Central memory CD8-positive, alpha-beta T cell (primary cell): ENCODE data around the gene PTCRA.
"Not testable (repeated sequence)": the region's sequence is repeated elsewhere in the genome, so short reads cannot be mapped to it uniquely, and the experiment has no call there.

Experiments used
- ATAC-seq: fragments of 150-1000 bp; cut with Tn5 transposase; replicated peaks from 2 replicates; pipeline ENCODE4 v1.10.0; 2022; ENCODE audit warnings: mild to moderate bottlenecking, moderate FRiP score, moderate number of reproducible peaks; ENCODE audit not compliant: poor library complexity, severe bottlenecking; ENCODE audit errors: extremely low read depth
- DNase-seq, 2 donors: peaks; one replicate each; pipeline ENCODE4 v3.0.0; 2021; ENCODE audit warnings: low spot score in 2 of 2
- H3K27ac Mint-ChIP-seq: one replicate; pipeline ENCODE4 v1.8.0; 2022; ENCODE audit warnings: low read depth, mild to moderate bottlenecking, moderate library complexity, mixed read lengths
- H3K27me3 Mint-ChIP-seq: one replicate; pipeline ENCODE4 v1.8.0; 2022; ENCODE audit warnings: mixed read lengths
- H3K36me3 Mint-ChIP-seq: one replicate; pipeline ENCODE4 v1.8.0; 2022; ENCODE audit warnings: mild to moderate bottlenecking, moderate library complexity, mixed read lengths; ENCODE audit not compliant: insufficient read depth
- H3K4me1 Mint-ChIP-seq: one replicate; pipeline ENCODE4 v1.8.0; 2022; ENCODE audit warnings: mixed read lengths
- H3K4me3 Mint-ChIP-seq: one replicate; pipeline ENCODE4 v1.8.0; 2022; ENCODE audit warnings: mild to moderate bottlenecking, moderate library complexity, mixed read lengths
- H3K9me3 Mint-ChIP-seq: one replicate; pipeline ENCODE4 v1.8.0; 2022; ENCODE audit warnings: mixed read lengths

PTCRA gene

DNA sequence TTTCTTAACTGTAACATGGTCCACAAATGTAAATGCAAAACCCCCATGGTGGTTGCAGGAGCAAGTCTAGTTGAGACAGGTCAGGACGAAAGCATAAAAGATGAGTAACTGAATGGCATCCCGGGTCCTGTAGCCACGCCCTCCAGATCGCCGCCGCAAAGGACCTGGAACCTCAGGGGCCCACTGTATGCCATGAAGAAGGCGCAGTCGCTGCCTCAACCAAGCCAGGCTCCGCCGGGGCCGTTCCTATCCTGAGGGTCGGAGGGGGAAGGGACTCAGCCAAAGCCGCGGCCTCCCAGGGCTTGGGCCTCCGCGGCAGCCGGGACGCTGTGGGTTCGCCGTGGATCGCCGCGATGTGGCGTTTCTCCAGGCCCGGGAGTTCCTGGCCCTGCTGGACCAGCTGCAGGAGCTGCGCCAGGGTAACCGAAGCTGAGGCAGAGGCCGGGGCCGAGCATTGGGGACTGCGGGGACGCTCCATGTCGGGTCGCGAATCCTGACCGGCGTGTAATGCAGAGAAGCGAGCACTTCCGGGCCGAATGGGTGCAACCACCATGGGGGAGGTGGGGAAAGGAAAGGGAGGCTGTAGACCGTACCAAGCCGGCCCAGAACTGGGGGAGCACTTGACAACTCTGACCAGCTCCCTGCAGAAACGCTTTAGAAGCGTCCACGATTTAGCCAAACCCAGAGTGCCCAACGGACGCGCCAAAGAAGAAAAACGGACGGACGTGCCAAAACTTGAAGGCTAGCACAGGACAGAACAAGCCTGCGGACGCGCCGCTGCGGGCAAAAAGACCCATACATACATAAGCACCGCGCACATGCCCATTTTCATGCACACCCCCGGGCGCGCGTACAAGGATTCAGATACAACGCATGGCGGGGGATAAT lies 25.3 kb upstream of the PTCRA start:
- DNase-seq (peak; percentile 72 to 80), ATAC-seq (peak; percentile 97)
- H3K36me3 Mint-ChIP-seq = peaks cover 39% of the 10 kb centered on the region
- H3K27ac Mint-ChIP-seq = peak overlapping the region; percentile 85
- peak overlapping the region; percentile 92 for H3K4me3 Mint-ChIP-seq
- peaks cover 14% of the 10 kb centered on the region for H3K4me1 Mint-ChIP-seq
- no peaks in the 10 kb centered on the region for H3K9me3 Mint-ChIP-seq
- H3K27me3 Mint-ChIP-seq = no peaks in the 10 kb centered on the region

DNA sequence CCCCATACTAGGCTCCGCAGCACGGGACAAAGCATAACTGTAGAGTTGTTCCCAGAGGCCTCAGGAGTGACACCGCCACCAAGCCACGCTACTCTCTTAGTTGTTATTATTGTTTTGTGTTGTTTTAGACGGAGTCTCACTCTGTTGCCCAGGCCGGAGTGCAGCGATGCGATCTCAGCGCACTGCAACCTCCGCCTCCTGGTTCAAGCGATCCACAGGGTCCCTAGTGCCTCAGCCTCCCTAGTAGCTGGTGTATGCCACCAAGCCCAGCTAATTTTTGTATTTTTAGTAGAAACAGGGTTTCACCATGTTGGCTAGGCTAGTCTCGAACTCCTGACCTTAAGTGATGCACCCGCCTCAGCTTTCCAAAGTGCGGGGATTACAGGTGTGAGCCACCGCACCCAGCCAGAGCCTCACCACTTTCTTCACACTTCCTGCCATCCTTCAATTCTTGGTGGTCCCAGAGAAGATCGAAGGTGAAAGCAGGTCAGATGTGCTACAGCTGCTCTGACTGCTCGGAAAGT lies 24.6 kb upstream of the PTCRA start:
- Mint-ChIP-seq H3K9me3 (no peaks in the 10 kb centered on the region), H3K36me3 (peaks cover 32% of the 10 kb centered on the region), H3K27me3 (no peaks in the 10 kb centered on the region), H3K27ac (peak overlapping the region; percentile 85), H3K4me3 (peak overlapping the region; percentile 92), H3K4me1 (peaks cover 14% of the 10 kb centered on the region)
- DNase-seq = no peak
- ATAC-seq = no peak

DNA sequence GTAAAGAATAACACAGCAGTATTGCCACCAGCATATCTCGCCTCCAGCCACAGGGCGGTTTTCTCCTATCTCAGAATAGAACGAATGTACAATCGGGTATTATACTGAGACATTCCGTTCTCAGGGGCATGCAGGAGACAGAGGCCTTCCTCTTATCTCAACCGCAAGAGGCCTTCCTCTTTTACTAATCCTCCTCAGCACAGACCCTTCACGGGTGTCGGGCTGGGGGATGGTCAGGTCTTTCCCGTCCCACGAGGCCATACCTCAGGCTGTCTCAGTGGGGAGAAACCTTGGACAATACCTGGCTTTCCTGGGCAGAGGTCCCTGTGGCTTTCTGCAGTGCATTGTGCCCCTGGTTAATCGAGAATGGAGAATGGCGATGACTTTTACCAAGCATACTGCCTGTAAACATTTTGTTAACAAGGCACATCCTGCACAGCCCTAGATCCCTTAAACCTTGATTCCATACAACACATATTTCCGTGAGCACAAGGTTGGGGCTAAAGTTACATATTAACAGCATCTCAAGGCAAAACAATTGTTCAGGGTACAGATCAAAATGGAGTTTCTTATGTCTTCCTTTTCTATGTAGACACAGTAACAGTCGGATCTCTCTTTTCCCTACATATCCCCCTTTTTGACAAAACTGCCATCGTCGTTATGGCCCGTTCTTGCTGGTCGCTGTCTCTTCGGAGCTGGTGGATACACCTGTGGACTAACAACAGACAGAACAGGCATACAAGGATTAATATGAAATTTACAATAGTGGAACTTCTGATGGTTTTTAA lies 21.6 kb upstream of the PTCRA start:
- not testable (repeated sequence) for DNase-seq, H3K4me3 Mint-ChIP-seq, H3K27ac Mint-ChIP-seq, ATAC-seq, H3K27me3 Mint-ChIP-seq, H3K9me3 Mint-ChIP-seq
- H3K36me3 Mint-ChIP-seq = peaks cover 15% of the 10 kb centered on the region
- peaks cover 14% of the 10 kb centered on the region for H3K4me1 Mint-ChIP-seq

DNA sequence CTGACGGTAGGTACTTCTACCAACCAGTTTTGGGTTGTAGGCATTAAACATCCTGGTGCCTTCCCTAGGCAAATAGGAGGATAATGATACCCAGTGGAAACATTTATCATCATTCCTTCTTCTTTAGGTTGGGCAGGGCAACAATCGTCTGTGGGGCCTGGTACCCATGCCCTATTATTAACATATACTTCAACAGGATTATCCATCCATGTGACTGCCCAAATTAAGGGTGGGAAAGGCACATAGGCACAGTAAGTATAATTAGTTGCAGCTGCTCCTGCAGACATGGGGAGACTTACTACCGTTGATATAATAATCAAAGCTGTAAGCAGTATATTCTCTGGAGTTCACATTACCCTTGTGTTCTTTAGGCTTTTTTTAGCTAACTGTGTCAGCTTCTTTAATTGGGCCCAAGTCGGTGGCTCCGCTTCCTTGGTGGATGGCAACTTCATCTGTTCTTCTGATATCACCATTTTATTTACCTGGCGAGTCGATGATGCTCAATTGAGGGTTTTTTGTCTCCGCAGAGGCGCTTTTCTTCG lies 19.6 kb upstream of the PTCRA start:
- Mint-ChIP-seq H3K4me1 (peaks cover 2% of the 10 kb centered on the region), H3K27ac (no peak overlapping the region), H3K27me3 (no peaks in the 10 kb centered on the region), H3K4me3 (no peak overlapping the region), H3K36me3 (no peaks in the 10 kb centered on the region), H3K9me3 (no peaks in the 10 kb centered on the region)
- no peak for ATAC-seq
- DNase-seq = no peak

DNA sequence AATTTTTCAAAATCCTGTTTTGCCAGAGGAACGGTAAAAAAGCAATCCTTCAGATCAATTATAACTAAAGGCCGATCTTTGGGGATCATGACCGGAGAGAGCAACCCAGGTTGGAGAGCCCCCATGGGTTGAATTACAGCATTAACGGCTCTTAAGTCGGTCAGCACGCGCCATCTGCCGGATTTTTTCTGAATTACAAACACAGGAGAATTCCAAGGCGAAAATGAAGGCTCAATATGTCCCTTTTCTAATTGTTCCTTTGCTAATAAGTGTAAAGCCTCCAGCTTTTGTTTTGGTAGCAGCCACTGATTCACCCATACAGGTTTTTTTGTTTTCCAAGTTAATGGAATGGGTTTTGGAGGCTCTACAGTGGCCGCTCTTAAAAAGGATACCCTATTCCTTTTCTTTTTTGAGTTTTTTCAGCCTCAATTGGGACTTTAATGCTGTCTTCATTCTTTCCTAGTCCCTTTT lies 16.9 kb upstream of the PTCRA start:
- no peak for ATAC-seq
- Mint-ChIP-seq H3K27ac (no peak overlapping the region), H3K4me3 (no peak overlapping the region), H3K36me3 (no peaks in the 10 kb centered on the region), H3K4me1 (peaks cover 5% of the 10 kb centered on the region), H3K9me3 (no peaks in the 10 kb centered on the region), H3K27me3 (no peaks in the 10 kb centered on the region)
- peak; percentile 63 to 67 for DNase-seq

DNA sequence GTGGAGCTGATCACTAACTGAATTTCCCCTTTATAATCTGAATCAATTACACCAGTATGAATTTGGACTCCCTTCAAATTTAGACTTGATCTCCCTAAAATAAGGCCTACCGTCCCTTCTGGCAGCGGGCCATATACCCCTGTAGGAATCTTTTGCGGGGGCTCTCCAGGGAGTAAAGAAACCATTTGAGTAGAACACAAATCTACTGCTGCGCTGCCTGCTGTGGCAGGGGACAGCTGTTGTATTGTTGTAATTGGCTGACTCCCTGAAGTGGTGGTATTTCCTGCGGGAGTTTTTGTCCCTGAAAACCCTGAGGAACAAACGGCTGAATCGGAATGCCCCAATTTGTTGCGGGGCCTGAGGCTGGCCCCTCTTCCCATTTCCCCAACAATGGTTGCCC lies 16.0 kb upstream of the PTCRA start:
- DNase-seq (no peak), ATAC-seq (no peak)
- H3K36me3 Mint-ChIP-seq = peaks cover 5% of the 10 kb centered on the region
- no peaks in the 10 kb centered on the region for H3K27me3 Mint-ChIP-seq
- no peak overlapping the region for H3K27ac Mint-ChIP-seq
- H3K9me3 Mint-ChIP-seq = no peaks in the 10 kb centered on the region
- H3K4me1 Mint-ChIP-seq = peaks cover 5% of the 10 kb centered on the region
- H3K4me3 Mint-ChIP-seq = no peak overlapping the region

DNA sequence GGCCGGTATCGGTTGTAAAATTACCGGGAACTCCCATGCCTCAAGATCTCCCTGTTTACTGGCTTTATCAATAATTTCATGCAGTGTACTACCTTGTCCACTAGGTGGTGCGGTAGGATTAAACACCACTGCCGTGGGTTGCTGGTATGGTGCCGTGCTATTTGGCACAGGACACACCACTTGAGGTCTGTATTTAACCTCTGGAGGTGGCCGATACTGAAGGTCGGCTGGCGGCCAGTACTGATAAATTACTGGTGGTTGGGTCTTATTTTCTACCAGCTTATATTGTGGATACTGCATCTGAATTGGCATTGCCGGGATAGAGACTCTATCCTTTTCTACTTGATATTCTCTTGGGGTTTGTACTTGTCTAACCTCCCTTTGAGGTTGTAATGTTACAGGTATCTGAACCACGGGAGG lies 14.3 kb upstream of the PTCRA start:
- H3K4me3 Mint-ChIP-seq = no peak overlapping the region
- DNase-seq = peak; percentile 40 to 66
- H3K36me3 Mint-ChIP-seq = peaks cover 5% of the 10 kb centered on the region
- no peaks in the 10 kb centered on the region for H3K27me3 Mint-ChIP-seq
- no peaks in the 10 kb centered on the region for H3K9me3 Mint-ChIP-seq
- no peak overlapping the region for H3K27ac Mint-ChIP-seq
- peak; percentile 86 for ATAC-seq
- peaks cover 5% of the 10 kb centered on the region for H3K4me1 Mint-ChIP-seq

DNA sequence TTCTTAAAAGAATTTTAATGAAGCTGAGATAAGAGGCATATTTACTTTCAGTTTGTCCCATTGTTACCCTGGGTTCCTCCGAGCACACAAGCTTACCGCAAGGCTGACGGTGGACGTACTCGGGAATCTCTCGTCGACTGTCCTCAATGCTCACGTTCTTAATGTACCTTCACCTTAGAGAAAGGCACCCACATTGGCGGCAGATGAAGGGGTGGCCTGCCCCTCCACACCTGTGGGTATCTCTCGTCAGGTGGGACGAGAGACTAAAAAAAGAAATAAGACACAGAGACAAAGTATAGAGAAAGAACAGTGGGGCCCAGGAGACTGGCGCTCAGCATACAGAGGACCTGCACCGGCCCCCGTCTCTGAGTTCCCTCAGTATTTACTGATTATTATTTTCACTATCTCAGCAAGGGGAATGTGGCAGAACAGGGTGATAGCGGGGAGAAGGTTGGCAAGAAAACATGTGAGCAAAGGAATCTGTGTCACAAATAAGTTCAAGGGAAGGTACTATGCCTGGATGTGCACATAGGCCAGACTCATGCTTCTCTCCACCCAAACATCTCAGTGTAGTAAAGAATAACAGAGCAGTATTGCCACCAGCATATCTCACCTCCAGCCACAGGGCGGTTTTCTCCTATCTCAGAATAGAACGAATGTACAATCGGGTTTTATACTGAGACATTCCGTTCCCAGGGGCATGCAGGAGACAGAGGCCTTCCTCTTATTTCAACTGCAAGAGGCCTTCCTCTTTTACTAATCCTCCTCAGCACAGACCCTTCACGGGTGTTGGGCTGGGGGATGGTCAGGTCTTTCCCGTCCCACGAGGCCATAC lies 13.2 kb upstream of the PTCRA start:
- H3K4me1 Mint-ChIP-seq, H3K27ac Mint-ChIP-seq, ATAC-seq, DNase-seq, H3K27me3 Mint-ChIP-seq, H3K36me3 Mint-ChIP-seq, H3K9me3 Mint-ChIP-seq, H3K4me3 Mint-ChIP-seq: not testable (repeated sequence)

DNA sequence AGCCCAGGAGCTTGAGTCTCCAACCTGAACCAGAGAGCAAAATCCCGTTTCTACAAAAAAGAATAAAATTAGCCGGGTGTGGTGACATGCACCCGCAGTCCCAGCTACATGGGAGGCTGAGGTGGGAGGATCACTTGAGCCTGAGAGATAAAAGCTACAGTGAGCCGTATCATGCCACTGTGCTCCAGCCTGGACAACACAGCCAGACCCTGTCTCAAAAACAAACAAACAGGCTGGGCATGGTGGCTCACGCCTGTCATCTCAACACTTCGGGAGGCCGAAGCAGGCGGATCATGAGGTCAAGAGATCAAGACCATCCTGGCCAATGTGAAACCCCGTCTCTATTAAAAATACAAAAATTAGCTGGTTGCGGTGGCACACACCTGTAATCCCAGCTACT lies 11.4 kb upstream of the PTCRA start:
- Mint-ChIP-seq H3K27ac (no peak overlapping the region), H3K27me3 (no peaks in the 10 kb centered on the region), H3K4me1 (peaks cover 5% of the 10 kb centered on the region), H3K4me3 (no peak overlapping the region), H3K36me3 (peaks cover 5% of the 10 kb centered on the region), H3K9me3 (no peaks in the 10 kb centered on the region)
- ATAC-seq = no peak
- no peak for DNase-seq

DNA sequence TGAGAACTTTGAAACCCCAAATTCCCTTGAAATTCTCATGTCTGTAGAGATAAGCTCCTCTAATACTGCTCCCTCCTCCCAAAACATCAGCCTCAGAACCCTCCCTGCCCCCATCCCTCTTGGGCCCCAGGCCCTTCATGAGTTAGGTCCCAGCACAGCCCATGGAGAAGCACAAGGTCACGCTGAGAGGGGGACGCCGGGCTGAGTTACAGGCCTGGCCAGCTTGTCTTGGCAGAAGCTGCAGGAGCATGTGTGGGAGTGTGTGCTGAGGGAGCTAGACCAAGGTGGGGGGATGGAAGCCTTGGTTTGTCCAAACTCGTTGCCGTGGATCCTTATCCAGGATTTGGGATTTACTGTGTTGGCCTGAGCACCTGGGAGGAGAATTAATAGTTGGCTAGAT lies 8.5 kb upstream of the PTCRA start:
- Mint-ChIP-seq H3K9me3 (no peaks in the 10 kb centered on the region), H3K4me3 (no peak overlapping the region), H3K27ac (no peak overlapping the region), H3K27me3 (peaks cover 8% of the 10 kb centered on the region), H3K36me3 (peaks cover 5% of the 10 kb centered on the region), H3K4me1 (no peaks in the 10 kb centered on the region)
- ATAC-seq (no peak), DNase-seq (no peak)

DNA sequence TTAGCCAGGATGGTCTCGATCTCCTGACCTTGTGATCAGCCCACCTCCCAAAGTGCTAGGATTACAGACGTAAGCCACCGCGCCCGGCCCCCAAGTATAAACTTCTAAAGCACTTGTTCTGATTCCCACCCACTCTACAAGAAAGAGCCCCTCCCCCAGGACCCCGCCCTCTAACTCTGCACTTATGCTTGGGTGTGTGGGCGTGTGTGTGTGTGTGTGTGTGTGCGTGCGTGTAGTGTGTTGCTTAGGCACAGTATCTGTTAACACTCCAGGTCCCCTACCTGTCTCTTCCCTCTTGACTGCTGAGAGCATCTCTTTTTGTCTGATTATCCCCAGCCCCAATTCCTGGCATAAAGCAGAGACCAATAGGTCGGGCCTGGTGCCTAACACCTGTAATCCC lies 6.0 kb upstream of the PTCRA start:
- peaks cover 2% of the 10 kb centered on the region for H3K36me3 Mint-ChIP-seq
- no peak overlapping the region for H3K27ac Mint-ChIP-seq
- DNase-seq (no peak), ATAC-seq (no peak)
- no peaks in the 10 kb centered on the region for H3K4me1 Mint-ChIP-seq
- H3K27me3 Mint-ChIP-seq = peaks cover 8% of the 10 kb centered on the region
- no peak overlapping the region for H3K4me3 Mint-ChIP-seq
- H3K9me3 Mint-ChIP-seq = no peaks in the 10 kb centered on the region
